K562 (cell line): Measurements from ENCODE around the gene PLEKHB1. TPM values are rescaled to one million over a fixed set of nuclear protein-coding genes. Genes with fewer than 3 reads are reported as not detected.
A peak's percentile ranks its signal among the peaks of the same experiment; 100 is the strongest.

Experiments used
- ATF1 ChIP-seq, 2 experiments: fragments of 450-650 bp in 1 of 2; IDR thresholded peaks; 2 replicates each; pipeline ENCODE4 v1.6.1; 2016; ENCODE audit warnings: missing compliant biosample characterization in 1 of 2, missing genetic modification characterization in 1 of 2
- CBX8 ChIP-seq: fragments of 200-600 bp; sonication (generic); IDR thresholded peaks from 2 replicates; pipeline ENCODE4 v1.6.1; 2012; ENCODE audit warnings: borderline replicate concordance, mixed run types, low read depth, mild to moderate bottlenecking, moderate library complexity, mixed read lengths, low read length, control low read depth, inconsistent platforms; ENCODE audit not compliant: poor library complexity, severe bottlenecking; ENCODE audit errors: extremely low read depth
- CREB1 ChIP-seq, 2 experiments: sonication (generic) in 1 of 2; formaldehyde crosslinking in 1 of 2; IDR thresholded peaks; 2 replicates each; pipeline versions ENCODE4 v1.6.1 to v1.8.0; 2012 to 2022; ENCODE audit warnings: inconsistent platforms in 1 of 2, mild to moderate bottlenecking in 1 of 2, missing genetic modification reagents in 1 of 2, moderate library complexity in 1 of 2
- CREM ChIP-seq: IDR thresholded peaks from 2 replicates; pipeline ENCODE4 v1.6.1; 2014; ENCODE audit warnings: antibody characterized with exemption, low read depth
- FIP1L1 ChIP-seq: fragments of 200-400 bp; formaldehyde crosslinking; IDR thresholded peaks from 2 replicates; pipeline ENCODE4 v1.6.1; 2018; ENCODE audit warnings: mild to moderate bottlenecking, low read depth, low read length; ENCODE audit not compliant: poor library complexity, severe bottlenecking
- HCFC1 ChIP-seq: IDR thresholded peaks from 2 replicates; pipeline ENCODE4 v1.6.1; 2012; ENCODE audit warnings: low read depth, low read length, improper control_type of control experiment
- JUND ChIP-seq, 2 experiments: IDR thresholded peaks; 2 replicates in 1 of 2; 3 replicates in 1 of 2; pipeline ENCODE4 v1.6.1; 2011; ENCODE audit warnings: borderline replicate concordance in 2 of 2, low read depth in 2 of 2, low read length in 2 of 2, improper control_type of control experiment in 1 of 2, missing biosample characterization in 1 of 2, missing genetic modification characterization in 1 of 2, missing genetic modification reagents in 1 of 2
- NRF1 ChIP-seq, 2 experiments: fragments of 450-650 bp; IDR thresholded peaks in 1 of 2; conservative IDR thresholded peaks in 1 of 2; 2 replicates each; pipeline ENCODE4 v1.6.1; 2014; ENCODE audit warnings: mild to moderate bottlenecking in 2 of 2
- TARDBP ChIP-seq: fragments of 450-650 bp; IDR thresholded peaks from 2 replicates; pipeline ENCODE4 v1.6.1; 2016
- YBX1 ChIP-seq: fragments of 450-650 bp; IDR thresholded peaks from 2 replicates; pipeline ENCODE4 v1.7.1; 2016; ENCODE audit warnings: mild to moderate bottlenecking
- polyA plus RNA-seq, 8 experiments: library from polyadenylated mRNA; depleted of rRNA in 4 of 8; stranded (reverse) in 5 of 8; unstranded in 3 of 8; fragments of >200 nt; fragmentation: Nextera tagmentation in 2 of 8; fragmentation: Illumina TruSeq in 1 of 8; extraction: Ambion mirVana in 2 of 8; extraction: Trizol in 1 of 8; gene quantifications; 2 replicates each; pipeline versions ENCODE4 v1.2.1 to v1.2.3, GENCODE V29; 2011 to 2014; ENCODE audit warnings: inconsistent platforms in 1 of 8, missing spikeins in 1 of 8
- total RNA-seq, 7 experiments: library from RNA; depleted of rRNA in 6 of 7; stranded (reverse); fragments of >200 nt in 6 of 7; fragmentation: Illumina TruSeq in 2 of 7; extraction: Trizol in 2 of 7; gene quantifications; 2 replicates each; pipeline versions ENCODE4 v1.2.1 to v1.2.3, GENCODE V29; 2011 to 2021; ENCODE audit warnings: low replicate concordance in 1 of 7
- TF ChIP-seq, protein P1 (sequence below), 2 experiments: fragments of 450-650 bp; IDR thresholded peaks; 2 replicates each; pipeline ENCODE4 v1.6.1; 2018; ENCODE audit warnings: mild to moderate bottlenecking in 2 of 2, low read depth in 1 of 2; ENCODE audit not compliant: partially characterized antibody in 2 of 2
- TF ChIP-seq, protein P2 (sequence below), 3 experiments: fragments of 200-800 bp in 1 of 3; sonication (Bioruptor generic) in 1 of 3; sonication (generic) in 1 of 3; formaldehyde crosslinking in 1 of 3; IDR thresholded peaks; 2 replicates each; pipeline versions ENCODE4 v1.6.1 to v1.8.0; 2016 to 2022; ENCODE audit warnings: mild to moderate bottlenecking in 2 of 3, missing compliant biosample characterization in 2 of 3, missing genetic modification characterization in 2 of 3, missing genetic modification reagents in 1 of 3
- TF ChIP-seq, protein P3 (sequence below): fragments of 450-650 bp; IDR thresholded peaks from 2 replicates; pipeline ENCODE4 v1.6.1; 2016
- TF ChIP-seq, protein P4 (sequence below): fragments of 150-350 bp; conservative IDR thresholded peaks from 2 replicates; pipeline ENCODE4 v1.6.1; 2014; ENCODE audit warnings: low read length

Gene PLEKHB1
- total and polyA plus RNA-seq, 9 of the 15 experiments (the other 6 are each of a cell fraction or from before 2014, with no cell fraction given), result 0.07 to 0.62 (median 0.17) TPM; not detected in 2

DNA sequence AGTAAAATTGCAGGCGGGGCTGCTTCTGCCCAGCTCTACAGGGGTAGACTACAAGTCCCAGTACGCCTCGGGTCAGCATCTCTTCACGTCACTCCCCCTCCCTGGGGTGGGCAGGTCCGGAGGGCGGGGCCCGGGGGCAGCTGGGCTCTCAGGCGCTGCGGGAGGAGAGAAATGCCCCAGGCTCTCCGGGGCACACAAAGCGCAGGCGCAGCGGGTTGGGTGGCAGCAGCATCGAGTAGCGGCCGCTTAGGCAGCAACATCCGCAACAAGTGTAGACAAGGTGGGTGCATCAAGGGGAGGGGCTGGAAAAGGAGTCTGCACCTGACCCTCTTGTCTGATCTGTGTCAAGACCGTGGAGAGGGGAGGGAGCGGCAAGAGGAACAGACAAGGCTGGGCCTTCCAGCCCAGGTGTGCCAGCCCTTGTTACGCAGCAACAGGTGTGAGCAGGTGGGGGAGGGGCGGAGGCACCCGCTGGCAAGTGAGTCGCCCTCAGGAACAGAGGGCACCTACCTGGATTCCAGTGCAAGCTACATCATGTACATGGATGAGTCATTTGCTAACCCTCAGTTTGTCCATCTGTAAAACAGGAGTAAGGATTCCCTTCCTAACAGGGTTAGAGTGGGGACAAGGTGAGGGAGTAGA lies 1.2 kb downstream of the PLEKHB1 start (continued):
- no peak for TF ChIP-seq JUND (IDR thresholded peaks at IDR 0.05; ENCODE audit: borderline replicate concordance, low read depth, low read length)
- peak; percentile 39; the same call in 1 of the 3 replicates for TF ChIP-seq JUND (tag; IDR thresholded peaks at IDR 0.05; ENCODE audit: borderline replicate concordance, low read depth, low read length)
- TF ChIP-seq, protein P1, sequence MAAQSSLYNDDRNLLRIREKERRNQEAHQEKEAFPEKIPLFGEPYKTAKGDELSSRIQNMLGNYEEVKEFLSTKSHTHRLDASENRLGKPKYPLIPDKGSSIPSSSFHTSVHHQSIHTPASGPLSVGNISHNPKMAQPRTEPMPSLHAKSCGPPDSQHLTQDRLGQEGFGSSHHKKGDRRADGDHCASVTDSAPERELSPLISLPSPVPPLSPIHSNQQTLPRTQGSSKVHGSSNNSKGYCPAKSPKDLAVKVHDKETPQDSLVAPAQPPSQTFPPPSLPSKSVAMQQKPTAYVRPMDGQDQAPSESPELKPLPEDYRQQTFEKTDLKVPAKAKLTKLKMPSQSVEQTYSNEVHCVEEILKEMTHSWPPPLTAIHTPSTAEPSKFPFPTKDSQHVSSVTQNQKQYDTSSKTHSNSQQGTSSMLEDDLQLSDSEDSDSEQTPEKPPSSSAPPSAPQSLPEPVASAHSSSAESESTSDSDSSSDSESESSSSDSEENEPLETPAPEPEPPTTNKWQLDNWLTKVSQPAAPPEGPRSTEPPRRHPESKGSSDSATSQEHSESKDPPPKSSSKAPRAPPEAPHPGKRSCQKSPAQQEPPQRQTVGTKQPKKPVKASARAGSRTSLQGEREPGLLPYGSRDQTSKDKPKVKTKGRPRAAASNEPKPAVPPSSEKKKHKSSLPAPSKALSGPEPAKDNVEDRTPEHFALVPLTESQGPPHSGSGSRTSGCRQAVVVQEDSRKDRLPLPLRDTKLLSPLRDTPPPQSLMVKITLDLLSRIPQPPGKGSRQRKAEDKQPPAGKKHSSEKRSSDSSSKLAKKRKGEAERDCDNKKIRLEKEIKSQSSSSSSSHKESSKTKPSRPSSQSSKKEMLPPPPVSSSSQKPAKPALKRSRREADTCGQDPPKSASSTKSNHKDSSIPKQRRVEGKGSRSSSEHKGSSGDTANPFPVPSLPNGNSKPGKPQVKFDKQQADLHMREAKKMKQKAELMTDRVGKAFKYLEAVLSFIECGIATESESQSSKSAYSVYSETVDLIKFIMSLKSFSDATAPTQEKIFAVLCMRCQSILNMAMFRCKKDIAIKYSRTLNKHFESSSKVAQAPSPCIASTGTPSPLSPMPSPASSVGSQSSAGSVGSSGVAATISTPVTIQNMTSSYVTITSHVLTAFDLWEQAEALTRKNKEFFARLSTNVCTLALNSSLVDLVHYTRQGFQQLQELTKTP (IDR thresholded peaks at IDR 0.05; ENCODE audit: low read depth in 1 of 2, partially characterized antibody in 2 of 2), result peak in 1 of 2 experiments; percentile 28
- TF ChIP-seq, protein P2, sequence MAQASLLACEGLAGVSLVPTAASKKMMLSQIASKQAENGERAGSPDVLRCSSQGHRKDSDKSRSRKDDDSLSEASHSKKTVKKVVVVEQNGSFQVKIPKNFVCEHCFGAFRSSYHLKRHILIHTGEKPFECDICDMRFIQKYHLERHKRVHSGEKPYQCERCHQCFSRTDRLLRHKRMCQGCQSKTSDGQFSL (CRISPR knock-in tag; IDR thresholded peaks at IDR 0.05), result no peak
- TF ChIP-seq, protein P2 (tag; IDR thresholded peaks at IDR 0.05), result peak in 1 of 2 experiments; percentile 24; a peak in 1 of 4 replicates
- TF ChIP-seq FIP1L1, result no peak
- TF ChIP-seq HCFC1, result peak; percentile 83
- no peak for TF ChIP-seq YBX1
- TF ChIP-seq ATF1 (CRISPR knock-in tag; IDR thresholded peaks at IDR 0.05), result no peak
- TF ChIP-seq ATF1 (tag; IDR thresholded peaks at IDR 0.05), result peak; percentile 85
- TF ChIP-seq, protein P3, sequence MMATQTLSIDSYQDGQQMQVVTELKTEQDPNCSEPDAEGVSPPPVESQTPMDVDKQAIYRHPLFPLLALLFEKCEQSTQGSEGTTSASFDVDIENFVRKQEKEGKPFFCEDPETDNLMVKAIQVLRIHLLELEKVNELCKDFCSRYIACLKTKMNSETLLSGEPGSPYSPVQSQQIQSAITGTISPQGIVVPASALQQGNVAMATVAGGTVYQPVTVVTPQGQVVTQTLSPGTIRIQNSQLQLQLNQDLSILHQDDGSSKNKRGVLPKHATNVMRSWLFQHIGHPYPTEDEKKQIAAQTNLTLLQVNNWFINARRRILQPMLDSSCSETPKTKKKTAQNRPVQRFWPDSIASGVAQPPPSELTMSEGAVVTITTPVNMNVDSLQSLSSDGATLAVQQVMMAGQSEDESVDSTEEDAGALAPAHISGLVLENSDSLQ, result 0 out of 2 replicates have a peak, but pooled peaks have one; percentile 21
- TF ChIP-seq NRF1 (conservative IDR thresholded peaks at IDR 0.05 in 1 of 2, IDR thresholded peaks at IDR 0.05 in 1 of 2), result peak; percentile 81 to 82
- no peak for TF ChIP-seq CBX8
- no peak for TF ChIP-seq TARDBP
- TF ChIP-seq, protein P4, sequence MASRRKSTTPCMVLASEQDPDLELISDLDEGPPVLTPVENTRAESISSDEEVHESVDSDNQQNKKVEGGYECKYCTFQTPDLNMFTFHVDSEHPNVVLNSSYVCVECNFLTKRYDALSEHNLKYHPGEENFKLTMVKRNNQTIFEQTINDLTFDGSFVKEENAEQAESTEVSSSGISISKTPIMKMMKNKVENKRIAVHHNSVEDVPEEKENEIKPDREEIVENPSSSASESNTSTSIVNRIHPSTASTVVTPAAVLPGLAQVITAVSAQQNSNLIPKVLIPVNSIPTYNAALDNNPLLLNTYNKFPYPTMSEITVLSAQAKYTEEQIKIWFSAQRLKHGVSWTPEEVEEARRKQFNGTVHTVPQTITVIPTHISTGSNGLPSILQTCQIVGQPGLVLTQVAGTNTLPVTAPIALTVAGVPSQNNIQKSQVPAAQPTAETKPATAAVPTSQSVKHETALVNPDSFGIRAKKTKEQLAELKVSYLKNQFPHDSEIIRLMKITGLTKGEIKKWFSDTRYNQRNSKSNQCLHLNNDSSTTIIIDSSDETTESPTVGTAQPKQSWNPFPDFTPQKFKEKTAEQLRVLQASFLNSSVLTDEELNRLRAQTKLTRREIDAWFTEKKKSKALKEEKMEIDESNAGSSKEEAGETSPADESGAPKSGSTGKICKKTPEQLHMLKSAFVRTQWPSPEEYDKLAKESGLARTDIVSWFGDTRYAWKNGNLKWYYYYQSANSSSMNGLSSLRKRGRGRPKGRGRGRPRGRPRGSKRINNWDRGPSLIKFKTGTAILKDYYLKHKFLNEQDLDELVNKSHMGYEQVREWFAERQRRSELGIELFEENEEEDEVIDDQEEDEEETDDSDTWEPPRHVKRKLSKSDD, result no peak
- peak; percentile 90 for TF ChIP-seq CREM
- peak; percentile 85 for TF ChIP-seq CREB1 (IDR thresholded peaks at IDR 0.05)
- peak; percentile 70 for TF ChIP-seq CREB1 (CRISPR knock-in tag; IDR thresholded peaks at IDR 0.05)
